Measurements from ENCODE around the gene SLC39A11. TPM values are rescaled to one million over a fixed set of nuclear protein-coding genes. Genes with fewer than 3 reads are reported as not detected.

The SLC39A11 gene
- total and polyA plus RNA-seq, 4 donors = 18.9 to 44.9 (median 28.2) TPM

- no peaks in the 10 kb centered on the region for H3K9me3 ChIP-seq (ENCODE audit: control insufficient read depth in 4 of 4, low read length in 3 of 4)
- no peak overlapping the region for H3K4me3 ChIP-seq (ENCODE audit: low read depth in 1 of 3, low read length in 3 of 3)
- 71% methylated on average over 8 of the region's 8 CpGs for WGBS
- TF ChIP-seq TAF1 (conservative IDR thresholded peaks at IDR 0.05) (no peak), SP1 (IDR thresholded peaks at IDR 0.05) (no peak), GABPA (IDR thresholded peaks at IDR 0.05 in 1 of 2, conservative IDR thresholded peaks at IDR 0.05 in 1 of 2) (no peak), ZBTB33 (IDR thresholded peaks at IDR 0.05) (no peak), EGR1 (IDR thresholded peaks at IDR 0.05; ENCODE audit: low read depth in 2 of 2) (no peak), NR2F2 (IDR thresholded peaks at IDR 0.05) (no peak)
- TF ChIP-seq, protein P1, sequence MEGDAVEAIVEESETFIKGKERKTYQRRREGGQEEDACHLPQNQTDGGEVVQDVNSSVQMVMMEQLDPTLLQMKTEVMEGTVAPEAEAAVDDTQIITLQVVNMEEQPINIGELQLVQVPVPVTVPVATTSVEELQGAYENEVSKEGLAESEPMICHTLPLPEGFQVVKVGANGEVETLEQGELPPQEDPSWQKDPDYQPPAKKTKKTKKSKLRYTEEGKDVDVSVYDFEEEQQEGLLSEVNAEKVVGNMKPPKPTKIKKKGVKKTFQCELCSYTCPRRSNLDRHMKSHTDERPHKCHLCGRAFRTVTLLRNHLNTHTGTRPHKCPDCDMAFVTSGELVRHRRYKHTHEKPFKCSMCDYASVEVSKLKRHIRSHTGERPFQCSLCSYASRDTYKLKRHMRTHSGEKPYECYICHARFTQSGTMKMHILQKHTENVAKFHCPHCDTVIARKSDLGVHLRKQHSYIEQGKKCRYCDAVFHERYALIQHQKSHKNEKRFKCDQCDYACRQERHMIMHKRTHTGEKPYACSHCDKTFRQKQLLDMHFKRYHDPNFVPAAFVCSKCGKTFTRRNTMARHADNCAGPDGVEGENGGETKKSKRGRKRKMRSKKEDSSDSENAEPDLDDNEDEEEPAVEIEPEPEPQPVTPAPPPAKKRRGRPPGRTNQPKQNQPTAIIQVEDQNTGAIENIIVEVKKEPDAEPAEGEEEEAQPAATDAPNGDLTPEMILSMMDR (IDR thresholded peaks at IDR 0.05; ENCODE audit: low read depth, low read length, missing input control) = no peak
- no peaks in the 10 kb centered on the region for H3K27me3 ChIP-seq (ENCODE audit: control insufficient read depth in 4 of 4, insufficient read depth in 4 of 4, low read length in 3 of 4)
- no peak overlapping the region for H3K9ac ChIP-seq (ENCODE audit: low read depth in 1 of 2, low read length in 2 of 2)
- H3K27ac ChIP-seq (ENCODE audit: low read depth in 1 of 2, low read length in 2 of 2) = no peak overlapping the region
- H3K36me3 ChIP-seq (ENCODE audit: control insufficient read depth in 4 of 4, insufficient read depth in 3 of 4, low read depth in 1 of 4, low read length in 3 of 4) = peaks cover 0 to 1% (median 0%) of the 10 kb centered on the region in 4 donors
- DNase-seq (ENCODE audit: low spot score) = peak; percentile 42
- H3K4me1 ChIP-seq (ENCODE audit: control insufficient read depth in 4 of 4, insufficient read depth in 4 of 4, low read length in 3 of 4) = no peaks in the 10 kb centered on the region
Observed at GRCh38 chr17:73011016-73011486, 81.4 kb downstream of the SLC39A11 start.

GRCh38 chr17:73010414-73010813 is 82.1 kb downstream of the SLC39A11 start:
- Histone ChIP-seq H3K4me3 (ENCODE audit: low read depth in 1 of 3, low read length in 3 of 3) (no peak overlapping the region), H3K9ac (ENCODE audit: low read depth in 1 of 2, low read length in 2 of 2) (no peak overlapping the region), H3K9me3 (ENCODE audit: control insufficient read depth in 4 of 4, low read length in 3 of 4) (no peaks in the 10 kb centered on the region), H3K27me3 (ENCODE audit: control insufficient read depth in 4 of 4, insufficient read depth in 4 of 4, low read length in 3 of 4) (no peaks in the 10 kb centered on the region), H3K4me1 (ENCODE audit: control insufficient read depth in 4 of 4, insufficient read depth in 4 of 4, low read length in 3 of 4) (no peaks in the 10 kb centered on the region), H3K27ac (ENCODE audit: low read depth in 1 of 2, low read length in 2 of 2) (no peak overlapping the region), H3K36me3 (ENCODE audit: control insufficient read depth in 4 of 4, insufficient read depth in 3 of 4, low read depth in 1 of 4, low read length in 3 of 4) (peaks cover 0 to 1% (median 0%) of the 10 kb centered on the region in 4 donors)
- DNase-seq (ENCODE audit: low spot score) = no peak
- TF ChIP-seq JUND (IDR thresholded peaks at IDR 0.05) = no peak
- TF ChIP-seq FOXA2 (IDR thresholded peaks at IDR 0.05) = no peak
- TF ChIP-seq, protein P1 (IDR thresholded peaks at IDR 0.05; ENCODE audit: low read depth, low read length, missing input control) = no peak
- no peak for TF ChIP-seq YY1 (IDR thresholded peaks at IDR 0.05)
- TF ChIP-seq SP1 (IDR thresholded peaks at IDR 0.05) = no peak
- WGBS = 73% methylated on average over 7 of the region's 7 CpGs

- no peak for DNase-seq (ENCODE audit: low spot score)
- TF ChIP-seq, protein P2, sequence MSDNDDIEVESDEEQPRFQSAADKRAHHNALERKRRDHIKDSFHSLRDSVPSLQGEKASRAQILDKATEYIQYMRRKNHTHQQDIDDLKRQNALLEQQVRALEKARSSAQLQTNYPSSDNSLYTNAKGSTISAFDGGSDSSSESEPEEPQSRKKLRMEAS (IDR thresholded peaks at IDR 0.05) = no peak
- TF ChIP-seq FOXA2 (IDR thresholded peaks at IDR 0.05) (no peak), JUND (IDR thresholded peaks at IDR 0.05) (no peak), EGR1 (IDR thresholded peaks at IDR 0.05; ENCODE audit: low read depth in 2 of 2) (no peak), GABPA (IDR thresholded peaks at IDR 0.05 in 1 of 2, conservative IDR thresholded peaks at IDR 0.05 in 1 of 2) (no peak), RXRA (IDR thresholded peaks at IDR 0.05) (no peak)
- TF ChIP-seq, protein P3, sequence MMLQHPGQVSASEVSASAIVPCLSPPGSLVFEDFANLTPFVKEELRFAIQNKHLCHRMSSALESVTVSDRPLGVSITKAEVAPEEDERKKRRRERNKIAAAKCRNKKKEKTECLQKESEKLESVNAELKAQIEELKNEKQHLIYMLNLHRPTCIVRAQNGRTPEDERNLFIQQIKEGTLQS (IDR thresholded peaks at IDR 0.05) = no peak
- TF ChIP-seq, protein P4, sequence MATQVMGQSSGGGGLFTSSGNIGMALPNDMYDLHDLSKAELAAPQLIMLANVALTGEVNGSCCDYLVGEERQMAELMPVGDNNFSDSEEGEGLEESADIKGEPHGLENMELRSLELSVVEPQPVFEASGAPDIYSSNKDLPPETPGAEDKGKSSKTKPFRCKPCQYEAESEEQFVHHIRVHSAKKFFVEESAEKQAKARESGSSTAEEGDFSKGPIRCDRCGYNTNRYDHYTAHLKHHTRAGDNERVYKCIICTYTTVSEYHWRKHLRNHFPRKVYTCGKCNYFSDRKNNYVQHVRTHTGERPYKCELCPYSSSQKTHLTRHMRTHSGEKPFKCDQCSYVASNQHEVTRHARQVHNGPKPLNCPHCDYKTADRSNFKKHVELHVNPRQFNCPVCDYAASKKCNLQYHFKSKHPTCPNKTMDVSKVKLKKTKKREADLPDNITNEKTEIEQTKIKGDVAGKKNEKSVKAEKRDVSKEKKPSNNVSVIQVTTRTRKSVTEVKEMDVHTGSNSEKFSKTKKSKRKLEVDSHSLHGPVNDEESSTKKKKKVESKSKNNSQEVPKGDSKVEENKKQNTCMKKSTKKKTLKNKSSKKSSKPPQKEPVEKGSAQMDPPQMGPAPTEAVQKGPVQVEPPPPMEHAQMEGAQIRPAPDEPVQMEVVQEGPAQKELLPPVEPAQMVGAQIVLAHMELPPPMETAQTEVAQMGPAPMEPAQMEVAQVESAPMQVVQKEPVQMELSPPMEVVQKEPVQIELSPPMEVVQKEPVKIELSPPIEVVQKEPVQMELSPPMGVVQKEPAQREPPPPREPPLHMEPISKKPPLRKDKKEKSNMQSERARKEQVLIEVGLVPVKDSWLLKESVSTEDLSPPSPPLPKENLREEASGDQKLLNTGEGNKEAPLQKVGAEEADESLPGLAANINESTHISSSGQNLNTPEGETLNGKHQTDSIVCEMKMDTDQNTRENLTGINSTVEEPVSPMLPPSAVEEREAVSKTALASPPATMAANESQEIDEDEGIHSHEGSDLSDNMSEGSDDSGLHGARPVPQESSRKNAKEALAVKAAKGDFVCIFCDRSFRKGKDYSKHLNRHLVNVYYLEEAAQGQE (IDR thresholded peaks at IDR 0.05) = no peak
- TF ChIP-seq, protein P1 (IDR thresholded peaks at IDR 0.05; ENCODE audit: low read depth, low read length, missing input control) = no peak
Observed at GRCh38 chr17:73007407-73007806, 85.1 kb downstream of the SLC39A11 start.

More at GRCh38 chr17:73007407-73007806, 85.1 kb downstream of the SLC39A11 start:
- H3K27me3 ChIP-seq (ENCODE audit: control insufficient read depth in 4 of 4, insufficient read depth in 4 of 4, low read length in 3 of 4) = no peaks in the 10 kb centered on the region
- 80% methylated on average over 7 of the region's 7 CpGs for WGBS
- no peak overlapping the region for H3K4me3 ChIP-seq (ENCODE audit: low read depth in 1 of 3, low read length in 3 of 3)
- no peak overlapping the region for H3K9ac ChIP-seq (ENCODE audit: low read depth in 1 of 2, low read length in 2 of 2)
- H3K9me3 ChIP-seq (ENCODE audit: control insufficient read depth in 4 of 4, low read length in 3 of 4) = no peaks in the 10 kb centered on the region
- H3K36me3 ChIP-seq (ENCODE audit: control insufficient read depth in 4 of 4, insufficient read depth in 3 of 4, low read depth in 1 of 4, low read length in 3 of 4) = no peaks in the 10 kb centered on the region
- H3K4me1 ChIP-seq (ENCODE audit: control insufficient read depth in 4 of 4, insufficient read depth in 4 of 4, low read length in 3 of 4) = no peaks in the 10 kb centered on the region
- no peak overlapping the region for H3K27ac ChIP-seq (ENCODE audit: low read depth in 1 of 2, low read length in 2 of 2)
